ENCODE data around the gene TREM2. TPM values are rescaled to one million over a fixed set of nuclear protein-coding genes. Genes with fewer than 3 reads are reported as not detected.
"Not testable (repeated sequence)": the region's sequence is repeated elsewhere in the genome, so short reads cannot be mapped to it uniquely, and the experiment has no call there.

TREM2 gene
- total RNA-seq, 2 experiments from 2014 or later = not detected

- intact Hi-C loops (cut with micrococcal nuclease) = no loop called here
- no peak for DNase-seq
- H3K9me3 Mint-ChIP-seq = peaks cover 10% of the 10 kb centered on the region
- no peak overlapping the region for H3K4me3 Mint-ChIP-seq
- H3K27ac Mint-ChIP-seq = no peak overlapping the region
- peaks cover 27% of the 10 kb centered on the region for H3K36me3 Mint-ChIP-seq (ENCODE audit: low read depth)
- H3K27me3 Mint-ChIP-seq (ENCODE audit: low read depth) = no peaks in the 10 kb centered on the region
- peaks cover 41% of the 10 kb centered on the region for H3K4me1 Mint-ChIP-seq (ENCODE audit: low read depth)
- CTCF ChIA-PET = no interaction called here
Observed at GRCh38 chr6:41193884-41194283, 31.0 kb upstream of the TREM2 start.

- H3K27ac Mint-ChIP-seq = no peak overlapping the region
- H3K27me3 Mint-ChIP-seq (ENCODE audit: low read depth) = no peaks in the 10 kb centered on the region
- H3K4me3 Mint-ChIP-seq = no peak overlapping the region
- CTCF ChIA-PET = no interaction called here
- peaks cover 10% of the 10 kb centered on the region for H3K9me3 Mint-ChIP-seq
- intact Hi-C loops (cut with micrococcal nuclease) = no loop called here
- peaks cover 41% of the 10 kb centered on the region for H3K4me1 Mint-ChIP-seq (ENCODE audit: low read depth)
- peaks cover 27% of the 10 kb centered on the region for H3K36me3 Mint-ChIP-seq (ENCODE audit: low read depth)
- DNase-seq = no peak
Observed at GRCh38 chr6:41193171-41193734, 30.3 kb upstream of the TREM2 start.

- no peak overlapping the region for H3K27ac Mint-ChIP-seq
- DNase-seq = no peak
- CTCF ChIA-PET = interaction anchor here (0.6 to 1.4 kb wide), 5 partner anchors 9 to 122 kb away, joined by 3 to 8 read pairs (median 4); no protein-coding TSS in a partner anchor
- intact Hi-C loops (cut with micrococcal nuclease) = loop anchor here (1.0 kb wide), 1 partner anchor 127 kb away; no protein-coding TSS in a partner anchor
- H3K27me3 Mint-ChIP-seq (ENCODE audit: low read depth) = no peaks in the 10 kb centered on the region
- peaks cover 10% of the 10 kb centered on the region for H3K9me3 Mint-ChIP-seq
- H3K4me3 Mint-ChIP-seq = no peak overlapping the region
- H3K36me3 Mint-ChIP-seq (ENCODE audit: low read depth) = peaks cover 17% of the 10 kb centered on the region
- peaks cover 37% of the 10 kb centered on the region for H3K4me1 Mint-ChIP-seq (ENCODE audit: low read depth)
Observed at GRCh38 chr6:41191569-41191968, 28.7 kb upstream of the TREM2 start.

GRCh38 chr6:41190791-41191190 lies 27.9 kb upstream of the TREM2 start:
- Mint-ChIP-seq H3K9me3 (peaks cover 10% of the 10 kb centered on the region), H3K27me3 (ENCODE audit: low read depth) (no peaks in the 10 kb centered on the region)
- CTCF ChIA-PET = interaction anchor here (0.7 to 0.8 kb wide), 3 partner anchors 9 to 128 kb away, joined by 3 read pairs; no protein-coding TSS in a partner anchor

GRCh38 chr6:41189967-41190366 lies 27.1 kb upstream of the TREM2 start:
- CTCF ChIA-PET = interaction anchor here (0.7 to 1.4 kb wide), 6 partner anchors 8 to 130 kb away, joined by 3 to 4 read pairs (median 3); no protein-coding TSS in a partner anchor
- peaks cover 17% of the 10 kb centered on the region for H3K36me3 Mint-ChIP-seq (ENCODE audit: low read depth)
- H3K4me1 Mint-ChIP-seq (ENCODE audit: low read depth) = peaks cover 31% of the 10 kb centered on the region
- H3K4me3 Mint-ChIP-seq = no peak overlapping the region
- DNase-seq = no peak
- H3K27me3 Mint-ChIP-seq (ENCODE audit: low read depth) = no peaks in the 10 kb centered on the region
- H3K9me3 Mint-ChIP-seq = peaks cover 10% of the 10 kb centered on the region
- H3K27ac Mint-ChIP-seq = peak overlapping the region; percentile 57
- intact Hi-C loops (cut with micrococcal nuclease) = no loop called here

More at GRCh38 chr6:41190791-41191190, 27.9 kb upstream of the TREM2 start:
- Mint-ChIP-seq H3K36me3 (ENCODE audit: low read depth) (peaks cover 17% of the 10 kb centered on the region), H3K4me1 (ENCODE audit: low read depth) (peaks cover 35% of the 10 kb centered on the region), H3K4me3 (no peak overlapping the region), H3K27ac (no peak overlapping the region)
- no peak for DNase-seq
- intact Hi-C loops (cut with micrococcal nuclease) = loop anchor here (1.0 kb wide), 1 partner anchor 128 kb away; no protein-coding TSS in a partner anchor

GRCh38 chr6:41189046-41189445 lies 26.1 kb upstream of the TREM2 start:
- H3K36me3 Mint-ChIP-seq (ENCODE audit: low read depth); intact Hi-C loops (cut with micrococcal nuclease); DNase-seq; H3K27me3 Mint-ChIP-seq (ENCODE audit: low read depth); H3K27ac Mint-ChIP-seq; H3K4me3 Mint-ChIP-seq: not testable (repeated sequence)
- CTCF ChIA-PET = interaction anchor here (0.6 to 1.4 kb wide), 3 partner anchors 8 to 131 kb away, joined by 3 to 4 read pairs (median 3); no protein-coding TSS in a partner anchor
- Mint-ChIP-seq H3K4me1 (ENCODE audit: low read depth) (peaks cover 23% of the 10 kb centered on the region), H3K9me3 (peaks cover 10% of the 10 kb centered on the region)

GRCh38 chr6:41187924-41188886 lies 25.3 kb upstream of the TREM2 start:
- intact Hi-C loops (cut with micrococcal nuclease) = no loop called here
- Mint-ChIP-seq H3K27ac (no peak overlapping the region), H3K36me3 (ENCODE audit: low read depth) (peaks cover 10% of the 10 kb centered on the region), H3K4me1 (ENCODE audit: low read depth) (peaks cover 20% of the 10 kb centered on the region), H3K4me3 (no peak overlapping the region), H3K27me3 (ENCODE audit: low read depth) (no peaks in the 10 kb centered on the region), H3K9me3 (peaks cover 10% of the 10 kb centered on the region)
- CTCF ChIA-PET = interaction anchor here (0.6 to 1.7 kb wide), 5 partner anchors 9 to 131 kb away, joined by 3 to 8 read pairs (median 3); no protein-coding TSS in a partner anchor
- no peak for DNase-seq

GRCh38 chr6:41186031-41186562 lies 23.2 kb upstream of the TREM2 start:
- DNase-seq = no peak
- Mint-ChIP-seq H3K4me1 (ENCODE audit: low read depth) (peaks cover 31% of the 10 kb centered on the region), H3K9me3 (peaks cover 10% of the 10 kb centered on the region), H3K27me3 (ENCODE audit: low read depth) (no peaks in the 10 kb centered on the region), H3K36me3 (ENCODE audit: low read depth) (peaks cover 8% of the 10 kb centered on the region), H3K27ac (no peak overlapping the region), H3K4me3 (no peak overlapping the region)
- intact Hi-C loops (cut with micrococcal nuclease) = no loop called here
- CTCF ChIA-PET = interaction anchor here (0.8 to 1.7 kb wide), 3 partner anchors 8 to 93 kb away, joined by 3 to 8 read pairs (median 3); no protein-coding TSS in a partner anchor

GRCh38 chr6:41184761-41185160 lies 21.8 kb upstream of the TREM2 start:
- intact Hi-C loops (cut with micrococcal nuclease) = no loop called here
- H3K27ac Mint-ChIP-seq = no peak overlapping the region

GRCh38 chr6:41182069-41183034 lies 19.4 kb upstream of the TREM2 start:
- Mint-ChIP-seq H3K4me1 (ENCODE audit: low read depth) (peaks cover 24% of the 10 kb centered on the region), H3K27ac (no peak overlapping the region), H3K27me3 (ENCODE audit: low read depth) (no peaks in the 10 kb centered on the region), H3K36me3 (ENCODE audit: low read depth) (no peaks in the 10 kb centered on the region), H3K9me3 (no peaks in the 10 kb centered on the region), H3K4me3 (no peak overlapping the region)
- DNase-seq = peak; percentile 74
- intact Hi-C loops (cut with micrococcal nuclease) = loop anchor here (1.0 to 2.0 kb wide), 4 partner anchors 90 to 176 kb away; partner anchors contain the start of genes NFYA and OARD1
- CTCF ChIA-PET = interaction anchor here (0.6 to 2.7 kb wide), 37 partner anchors 8 to 155 kb away, joined by 3 to 13 read pairs (median 4); partner anchors contain the start of genes APOBEC2, TREML2 and TREML4

More at GRCh38 chr6:41184761-41185160, 21.8 kb upstream of the TREM2 start:
- no peaks in the 10 kb centered on the region for H3K27me3 Mint-ChIP-seq (ENCODE audit: low read depth)
- peaks cover 4% of the 10 kb centered on the region for H3K9me3 Mint-ChIP-seq
- CTCF ChIA-PET = interaction anchor here (0.7 kb wide), 1 partner anchor 111 kb away, joined by 3 read pairs; no protein-coding TSS in a partner anchor
- DNase-seq = no peak
- peaks cover under 1% of the 10 kb centered on the region for H3K36me3 Mint-ChIP-seq (ENCODE audit: low read depth)
- no peak overlapping the region for H3K4me3 Mint-ChIP-seq
- H3K4me1 Mint-ChIP-seq (ENCODE audit: low read depth) = peaks cover 31% of the 10 kb centered on the region

GRCh38 chr6:41181566-41181965 lies 18.6 kb upstream of the TREM2 start:
- Mint-ChIP-seq H3K4me1 (ENCODE audit: low read depth) (peaks cover 19% of the 10 kb centered on the region), H3K9me3 (no peaks in the 10 kb centered on the region), H3K27ac (no peak overlapping the region), H3K4me3 (no peak overlapping the region), H3K27me3 (ENCODE audit: low read depth) (no peaks in the 10 kb centered on the region), H3K36me3 (ENCODE audit: low read depth) (no peaks in the 10 kb centered on the region)
- CTCF ChIA-PET = interaction anchor here (0.6 to 2.0 kb wide), 20 partner anchors 8 to 177 kb away, joined by 3 to 13 read pairs (median 4); partner anchors contain the start of genes APOBEC2 and TREML4
- no peak for DNase-seq
- intact Hi-C loops (cut with micrococcal nuclease) = no loop called here
